Osteocyte (in vitro differentiated cells): Measurements from ENCODE around the gene SUCLG2. TPM values are rescaled to one million over a fixed set of nuclear protein-coding genes. Genes with fewer than 3 reads are reported as not detected.

Experiments
- DNase-seq: peaks from one replicate; pipeline ENCODE4 v3.0.0; 2021; ENCODE audit warnings: mixed read lengths; ENCODE audit not compliant: unreplicated experiment; ENCODE audit errors: extremely low spot score
- H3K27ac Mint-ChIP-seq: one replicate; pipeline ENCODE4 v1.8.0; 2021; ENCODE audit warnings: mild to moderate bottlenecking, mixed read lengths; ENCODE audit not compliant: unreplicated experiment
- H3K27me3 Mint-ChIP-seq: one replicate; pipeline ENCODE4 v1.8.0; 2021; ENCODE audit warnings: mixed read lengths; ENCODE audit not compliant: unreplicated experiment
- H3K36me3 Mint-ChIP-seq: one replicate; pipeline ENCODE4 v1.8.0; 2021; ENCODE audit warnings: mixed read lengths; ENCODE audit not compliant: unreplicated experiment
- H3K4me1 Mint-ChIP-seq: one replicate; pipeline ENCODE4 v1.8.0; 2021; ENCODE audit warnings: mixed read lengths; ENCODE audit not compliant: unreplicated experiment
- H3K4me3 Mint-ChIP-seq: one replicate; pipeline ENCODE4 v1.8.0; 2021; ENCODE audit warnings: mild to moderate bottlenecking, moderate library complexity, mixed read lengths; ENCODE audit not compliant: unreplicated experiment
- H3K9me3 Mint-ChIP-seq: one replicate; pipeline ENCODE4 v1.8.0; 2021; ENCODE audit warnings: mixed read lengths; ENCODE audit not compliant: unreplicated experiment
- CTCF ChIP-seq: fragments of 200-600 bp; sonication (generic); IDR thresholded peaks from 2 replicates; pipeline ENCODE4 v1.5.0; 2021; ENCODE audit warnings: antibody characterized with exemption, mild to moderate bottlenecking, moderate library complexity
- total RNA-seq: library from RNA; stranded (reverse); gene quantifications from 2 replicates; pipeline ENCODE4 v1.2.1, GENCODE V29; 2021

SUCLG2 gene
- total RNA-seq, 1 donor from 2014 or later, result 32.1 TPM

- Mint-ChIP-seq H3K27ac (no peak overlapping the region), H3K9me3 (no peaks in the 10 kb centered on the region), H3K27me3 (no peaks in the 10 kb centered on the region), H3K4me1 (peaks cover 8% of the 10 kb centered on the region), H3K36me3 (no peaks in the 10 kb centered on the region), H3K4me3 (no peak overlapping the region)
- TF ChIP-seq CTCF, result no peak
- DNase-seq, result no peak
Observed at GRCh38 chr3:67684211-67684610, 29.8 kb upstream of the SUCLG2 start.

- TF ChIP-seq CTCF, result no peak
- H3K27ac Mint-ChIP-seq, result no peak overlapping the region
- no peak for DNase-seq
- no peaks in the 10 kb centered on the region for H3K36me3 Mint-ChIP-seq
- H3K9me3 Mint-ChIP-seq, result no peaks in the 10 kb centered on the region
- H3K27me3 Mint-ChIP-seq, result no peaks in the 10 kb centered on the region
- H3K4me1 Mint-ChIP-seq, result peaks cover 8% of the 10 kb centered on the region
- H3K4me3 Mint-ChIP-seq, result no peak overlapping the region
Observed at GRCh38 chr3:67683522-67683921, 29.1 kb upstream of the SUCLG2 start.

DNA sequence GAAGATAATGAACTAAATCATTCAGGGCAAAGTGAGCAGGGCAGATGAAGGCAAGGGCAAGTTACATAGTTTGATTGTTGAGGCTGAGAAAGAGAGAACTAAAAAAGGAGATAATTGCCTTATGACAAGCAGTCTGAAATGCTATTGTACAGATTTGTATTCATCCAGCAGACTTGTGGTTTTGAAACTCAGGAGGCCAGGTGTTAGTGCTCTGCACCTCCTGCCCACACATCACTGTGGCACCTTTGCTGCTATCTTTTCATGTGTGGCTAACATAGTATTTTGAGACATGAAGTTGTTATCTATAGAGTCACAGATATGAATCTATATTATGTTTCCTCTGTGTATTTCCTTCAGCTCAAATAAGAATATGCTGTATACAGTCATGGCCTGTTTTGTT is 24.3 kb upstream of the SUCLG2 start:
- Mint-ChIP-seq H3K36me3 (peaks cover 4% of the 10 kb centered on the region), H3K27me3 (no peaks in the 10 kb centered on the region), H3K9me3 (peaks cover 8% of the 10 kb centered on the region), H3K4me1 (no peaks in the 10 kb centered on the region), H3K27ac (no peak overlapping the region), H3K4me3 (no peak overlapping the region)
- no peak for TF ChIP-seq CTCF
- DNase-seq, result no peak

- peaks cover 6% of the 10 kb centered on the region for H3K36me3 Mint-ChIP-seq
- no peak overlapping the region for H3K27ac Mint-ChIP-seq
- no peaks in the 10 kb centered on the region for H3K4me1 Mint-ChIP-seq
- no peak for TF ChIP-seq CTCF
- no peak for DNase-seq
- H3K4me3 Mint-ChIP-seq, result no peak overlapping the region
- no peaks in the 10 kb centered on the region for H3K27me3 Mint-ChIP-seq
- peaks cover 8% of the 10 kb centered on the region for H3K9me3 Mint-ChIP-seq
Observed at GRCh38 chr3:67674055-67674454, 19.6 kb upstream of the SUCLG2 start.

- no peak overlapping the region for H3K27ac Mint-ChIP-seq
- H3K27me3 Mint-ChIP-seq, result no peaks in the 10 kb centered on the region
- DNase-seq, result no peak
- H3K4me1 Mint-ChIP-seq, result no peaks in the 10 kb centered on the region
- no peaks in the 10 kb centered on the region for H3K9me3 Mint-ChIP-seq
- TF ChIP-seq CTCF, result no peak
- no peak overlapping the region for H3K4me3 Mint-ChIP-seq
- H3K36me3 Mint-ChIP-seq, result no peaks in the 10 kb centered on the region
Observed at GRCh38 chr3:67662733-67663132, 8.3 kb upstream of the SUCLG2 start.
